Upper lobe of left lung (tissue), 4 donors: Measurements from ENCODE around the gene U2AF1.
"Not testable (repeated sequence)": the region's sequence is repeated elsewhere in the genome, so short reads cannot be mapped to it uniquely, and the experiment has no call there.

Experiments
- POLR2A ChIP-seq, 4 donors: fragments of 450-650 bp; IDR thresholded peaks; one replicate each; pipeline ENCODE4 v1.5.1; 2016 to 2017; ENCODE audit warnings: antibody characterized with exemption in 4 of 4, mild to moderate bottlenecking in 2 of 4
- POLR2AphosphoS5 ChIP-seq, 2 donors: sonication (generic); formaldehyde crosslinking; IDR thresholded peaks; one replicate each; pipeline ENCODE4 v1.5.1; 2017; ENCODE audit warnings: antibody characterized with exemption in 2 of 2
- TF ChIP-seq, protein P1 (sequence below), 6 experiments: fragments of 450-650 bp in 4 of 6; fragments of 200-600 bp in 2 of 6; sonication (generic) in 2 of 6; IDR thresholded peaks; one replicate each; pipeline ENCODE4 v1.5.1; 2016 to 2019; ENCODE audit warnings: antibody characterized with exemption in 6 of 6

DNA sequence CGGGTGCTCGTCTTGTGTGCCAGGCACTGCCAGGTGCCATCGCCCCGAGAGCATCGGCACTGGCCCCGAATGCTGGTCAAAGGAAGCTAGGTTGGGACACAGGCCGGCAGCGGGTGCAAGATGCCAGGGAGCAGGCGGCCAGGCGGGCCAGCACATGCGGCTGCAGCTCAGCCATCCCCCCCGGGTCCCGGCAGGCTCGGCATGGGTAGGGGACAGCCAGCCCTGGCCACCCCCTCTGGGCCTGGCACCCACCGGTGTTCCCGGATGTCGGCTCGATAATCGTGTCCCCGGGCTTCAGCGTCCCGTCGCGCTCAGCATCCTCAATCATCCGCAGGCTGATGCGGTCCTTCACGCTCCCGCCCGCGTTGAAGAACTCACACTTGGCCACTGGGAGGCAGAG, 41.4 kb downstream of the U2AF1 start:
- TF ChIP-seq POLR2AphosphoS5, POLR2A (IDR thresholded peaks at IDR 0.05): not testable (repeated sequence)
- TF ChIP-seq, protein P1, sequence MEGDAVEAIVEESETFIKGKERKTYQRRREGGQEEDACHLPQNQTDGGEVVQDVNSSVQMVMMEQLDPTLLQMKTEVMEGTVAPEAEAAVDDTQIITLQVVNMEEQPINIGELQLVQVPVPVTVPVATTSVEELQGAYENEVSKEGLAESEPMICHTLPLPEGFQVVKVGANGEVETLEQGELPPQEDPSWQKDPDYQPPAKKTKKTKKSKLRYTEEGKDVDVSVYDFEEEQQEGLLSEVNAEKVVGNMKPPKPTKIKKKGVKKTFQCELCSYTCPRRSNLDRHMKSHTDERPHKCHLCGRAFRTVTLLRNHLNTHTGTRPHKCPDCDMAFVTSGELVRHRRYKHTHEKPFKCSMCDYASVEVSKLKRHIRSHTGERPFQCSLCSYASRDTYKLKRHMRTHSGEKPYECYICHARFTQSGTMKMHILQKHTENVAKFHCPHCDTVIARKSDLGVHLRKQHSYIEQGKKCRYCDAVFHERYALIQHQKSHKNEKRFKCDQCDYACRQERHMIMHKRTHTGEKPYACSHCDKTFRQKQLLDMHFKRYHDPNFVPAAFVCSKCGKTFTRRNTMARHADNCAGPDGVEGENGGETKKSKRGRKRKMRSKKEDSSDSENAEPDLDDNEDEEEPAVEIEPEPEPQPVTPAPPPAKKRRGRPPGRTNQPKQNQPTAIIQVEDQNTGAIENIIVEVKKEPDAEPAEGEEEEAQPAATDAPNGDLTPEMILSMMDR (IDR thresholded peaks at IDR 0.05): not testable (repeated sequence)
